Inflammatory macrophage (primary cell): Measurements from ENCODE around the gene RACGAP1.

Experiments used
- DNase-seq, 2 donors: peaks; one replicate each; pipeline ENCODE4 v3.0.0-alpha.2; 2020 to 2022

Gene RACGAP1

GRCh38 chr12:49953961-49954846 is 71.1 kb downstream of the RACGAP1 start:
- no peak for DNase-seq

- DNase-seq, result no peak
Measured at GRCh38 chr12:49953151-49953550, 72.1 kb downstream of the RACGAP1 start.

GRCh38 chr12:49952391-49953055 is 72.8 kb downstream of the RACGAP1 start:
- DNase-seq, result peak; percentile 61 to 74

GRCh38 chr12:49951411-49952240 is 73.7 kb downstream of the RACGAP1 start:
- DNase-seq, result peak; percentile 16 to 56

GRCh38 chr12:49950273-49951251 is 74.7 kb downstream of the RACGAP1 start, which contains the start of gene AQP2:
AQP2 (plus strand) TSS chr12:49950737; CDS start chr12:49950831, 94 bp downstream.
- DNase-seq, result no peak

- no peak for DNase-seq
Measured at GRCh38 chr12:49949866-49950265, 75.4 kb downstream of the RACGAP1 start.

GRCh38 chr12:49948866-49949845 is 76.1 kb downstream of the RACGAP1 start:
- DNase-seq, result peak; percentile 44 to 77

- DNase-seq, result no peak
Measured at GRCh38 chr12:49947593-49948226, 77.6 kb downstream of the RACGAP1 start.

- no peak for DNase-seq
Measured at GRCh38 chr12:49946497-49946896, 78.8 kb downstream of the RACGAP1 start.

- no peak for DNase-seq
Measured at GRCh38 chr12:49946086-49946485, 79.2 kb downstream of the RACGAP1 start.

- DNase-seq, result peak; percentile 80 to 87
Measured at GRCh38 chr12:49945394-49946080, 79.8 kb downstream of the RACGAP1 start.

GRCh38 chr12:49944718-49945117 is 80.6 kb downstream of the RACGAP1 start:
- DNase-seq, result no peak

- DNase-seq, result no peak
Measured at GRCh38 chr12:49944046-49944445, 81.2 kb downstream of the RACGAP1 start.

- DNase-seq, result no peak
Measured at GRCh38 chr12:49943625-49943960, 81.7 kb downstream of the RACGAP1 start.

GRCh38 chr12:49942921-49943624 is 82.2 kb downstream of the RACGAP1 start:
- no peak for DNase-seq

- DNase-seq, result no peak
Measured at GRCh38 chr12:49942512-49942893, 82.8 kb downstream of the RACGAP1 start.

GRCh38 chr12:49941556-49942511 is 83.5 kb downstream of the RACGAP1 start:
- no peak for DNase-seq
